IMR-90 (cell line): Measurements from ENCODE around the gene PIK3R4. TPM values are rescaled to one million over a fixed set of nuclear protein-coding genes. Genes with fewer than 3 reads are reported as not detected.

Source experiments
- ATAC-seq: fragments of 200-7000 bp; cut with Tn5 transposase; 2 replicates; pipeline ENCODE4 v1.9.1; 2020; ENCODE audit warnings: low read depth, mild to moderate bottlenecking, moderate library complexity
- BruUV-seq: library from RNA; stranded (reverse); fragments of 400-500 nt; replicated peaks from 2 replicates; lab custom pipeline; 2021; lab: Mats Ljungman, UMichigan
- CTCF ChIA-PET: fragments of 300-600 bp; formaldehyde crosslinking; extraction: SDS; loops from one replicate; lab custom pipeline; 2021; ENCODE audit warnings: antibody characterized with exemption; lab: Yijun Ruan, JAX
- POLR2A ChIA-PET: fragments of 300-600 bp; sonication (Branson Sonifier 250); formaldehyde crosslinking; loops from one replicate; lab custom pipeline; 2022; ENCODE audit warnings: antibody characterized with exemption; ENCODE audit not compliant: unreplicated experiment; lab: Charles Lee
- DNase-seq: peaks from one replicate; pipeline ENCODE4 v3.0.0; 2013
- H2AFZ ChIP-seq: replicated peaks from 2 replicates; pipeline ENCODE3; 2013; ENCODE audit warnings: low read length, mild to moderate bottlenecking; ENCODE audit not compliant: poor library complexity
- H2AK5ac ChIP-seq: 2 replicates; pipeline ENCODE4 v1.6.1; 2013; ENCODE audit warnings: low read depth, low read length, inconsistent platforms
- H2AK9ac ChIP-seq: replicated peaks from 2 replicates; pipeline ENCODE3; 2013; ENCODE audit warnings: mild to moderate bottlenecking, low read depth, low read length, moderate library complexity; ENCODE audit not compliant: poor library complexity
- H2BK120ac ChIP-seq: 2 replicates; pipeline ENCODE4 v1.6.1; 2013; ENCODE audit warnings: low read depth, low read length, inconsistent platforms
- H2BK15ac ChIP-seq: 3 replicates; pipeline ENCODE4 v1.6.1; 2013; ENCODE audit warnings: low read depth, low read length, inconsistent platforms
- H2BK20ac ChIP-seq: 2 replicates; pipeline ENCODE4 v1.6.1; 2013; ENCODE audit warnings: low read depth, mild to moderate bottlenecking, inconsistent platforms, low read length, moderate library complexity
- H2BK5ac ChIP-seq: 2 replicates; pipeline ENCODE4 v1.6.1; 2013; ENCODE audit warnings: mild to moderate bottlenecking, low read depth, low read length, inconsistent platforms; ENCODE audit not compliant: poor library complexity, severe bottlenecking
- H3K14ac ChIP-seq: replicated peaks from 2 replicates; pipeline ENCODE4 v1.6.1; 2013; ENCODE audit warnings: low read depth, low read length, inconsistent platforms
- H3K18ac ChIP-seq: 2 replicates; pipeline ENCODE4 v1.6.1; 2013; ENCODE audit warnings: low read depth, low read length, control low read depth
- H3K23ac ChIP-seq: 2 replicates; pipeline ENCODE4 v1.6.1; 2013; ENCODE audit warnings: low read depth, low read length, inconsistent platforms
- H3K27ac ChIP-seq: 2 replicates; pipeline ENCODE4 v1.5.1; 2013; ENCODE audit warnings: mild to moderate bottlenecking, control low read depth, low read length; ENCODE audit not compliant: insufficient read depth
- H3K27me3 ChIP-seq: 2 replicates; pipeline ENCODE4 v1.6.1; 2013; ENCODE audit warnings: low read length; ENCODE audit not compliant: control insufficient read depth, insufficient read depth
- H3K36me3 ChIP-seq: 2 replicates; pipeline ENCODE4 v1.6.1; 2013; ENCODE audit warnings: low read length, mixed read lengths; ENCODE audit not compliant: control insufficient read depth, insufficient read depth
- H3K4ac ChIP-seq: 2 replicates; pipeline ENCODE4 v1.6.1; 2013; ENCODE audit warnings: low read depth, low read length, inconsistent platforms
- H3K4me1 ChIP-seq: 2 replicates; pipeline ENCODE4 v1.6.1; 2013; ENCODE audit warnings: low read length, mixed read lengths; ENCODE audit not compliant: control insufficient read depth, insufficient read depth
- H3K4me2 ChIP-seq: 2 replicates; pipeline ENCODE4 v1.6.1; 2013; ENCODE audit warnings: low read depth, mild to moderate bottlenecking, control low read depth, low read length, moderate library complexity
- H3K4me3 ChIP-seq: 2 replicates; pipeline ENCODE4 v1.5.1; 2013; ENCODE audit warnings: low read depth, mild to moderate bottlenecking, control low read depth, low read length, moderate library complexity; ENCODE audit not compliant: insufficient read depth
- H3K56ac ChIP-seq: 2 replicates; pipeline ENCODE4 v1.6.1; 2013; ENCODE audit warnings: low read length, inconsistent platforms; ENCODE audit not compliant: insufficient read depth; ENCODE audit errors: extremely low read depth
- H3K79me1 ChIP-seq, 2 experiments: 2 replicates each; pipeline ENCODE4 v1.6.1; 2013; ENCODE audit warnings: low read length in 2 of 2, inconsistent platforms in 1 of 2, low read depth in 1 of 2
- H3K9ac ChIP-seq: 2 replicates; pipeline ENCODE4 v1.6.1; 2013; ENCODE audit warnings: low read depth, low read length, control low read depth
- H3K9me1 ChIP-seq: 2 replicates; pipeline ENCODE4 v1.6.1; 2013; ENCODE audit warnings: low read length, inconsistent platforms; ENCODE audit not compliant: insufficient read depth
- H3K9me3 ChIP-seq: 2 replicates; pipeline ENCODE4 v1.6.1; 2013; ENCODE audit warnings: low read length; ENCODE audit not compliant: control insufficient read depth, insufficient read depth
- H4K20me1 ChIP-seq: 2 replicates; pipeline ENCODE4 v1.6.1; 2013; ENCODE audit warnings: low read length, inconsistent platforms; ENCODE audit not compliant: insufficient read depth
- H4K5ac ChIP-seq: 2 replicates; pipeline ENCODE4 v1.6.1; 2013; ENCODE audit warnings: mild to moderate bottlenecking, low read depth, low read length, control low read depth
- H4K8ac ChIP-seq, 2 experiments: 2 replicates each; pipeline ENCODE4 v1.6.1; 2013; ENCODE audit warnings: low read depth in 2 of 2, low read length in 2 of 2, control low read depth in 1 of 2, inconsistent platforms in 1 of 2
- H4K91ac ChIP-seq: 2 replicates; pipeline ENCODE4 v1.6.1; 2013; ENCODE audit warnings: low read depth, low read length, inconsistent platforms; ENCODE audit not compliant: insufficient read depth
- CEBPB ChIP-seq: IDR thresholded peaks from 2 replicates; pipeline ENCODE4 v1.6.1; 2012; ENCODE audit warnings: low read depth, low read length, improper control_type of control experiment
- FOS ChIP-seq: fragments of 150-350 bp; IDR thresholded peaks from 2 replicates; pipeline ENCODE4 v1.6.1; 2016; ENCODE audit warnings: low read depth, low read length
- MAZ ChIP-seq: IDR thresholded peaks from 2 replicates; pipeline ENCODE4 v1.6.1; 2012; ENCODE audit warnings: low read depth, mild to moderate bottlenecking, low read length, improper control_type of control experiment, moderate library complexity, borderline replicate concordance
- MXI1 ChIP-seq: IDR thresholded peaks from 2 replicates; pipeline ENCODE4 v1.6.1; 2012; ENCODE audit warnings: low read depth, mild to moderate bottlenecking, low read length, moderate library complexity, borderline replicate concordance
- POLR2A ChIP-seq: IDR thresholded peaks from 2 replicates; pipeline ENCODE4 v1.6.1; 2012; ENCODE audit warnings: mild to moderate bottlenecking, low read depth, low read length
- RAD21 ChIP-seq: IDR thresholded peaks from 2 replicates; pipeline ENCODE4 v1.6.1; 2012; ENCODE audit warnings: low read length, improper control_type of control experiment
- RFX5 ChIP-seq: IDR thresholded peaks from 2 replicates; pipeline ENCODE4 v1.8.0; 2012; ENCODE audit warnings: low read depth, mild to moderate bottlenecking, low read length, moderate library complexity
- WGBS, 2 experiments: methylation state at CpG; one replicate each; pipeline versions ENCODE4 v1.1.5 to v1.1.7; 2013; ENCODE audit warnings: missing lambda C conversion rate in 2 of 2; ENCODE audit not compliant: insufficient read length in 1 of 2; ENCODE audit errors: extremely low coverage in 2 of 2; 5-methylcytosine and 5-hydroxymethylcytosine counted together
- dilution Hi-C: fragments of 300-500 bp; cut with HindIII; formaldehyde crosslinking; loops from one replicate; pipeline ENCODE4 v1.14.3; 2018; ENCODE audit warnings: low sequenced_read_pairs; ENCODE audit not compliant: unreplicated experiment
- in situ Hi-C: fragments of 300-500 bp; cut with MboI; formaldehyde crosslinking; loops from 3 replicates; pipeline ENCODE4 v1.14.3; 2019; ENCODE audit warnings: low sequenced_read_pairs, inconsistent platforms, mixed read lengths
- intact Hi-C: fragments of 100-400 bp; cut with micrococcal nuclease; formaldehyde crosslinking; loops from 2 replicates; pipeline ENCODE4 v1.10.0; 2022
- polyA plus RNA-seq, 3 experiments: library from polyadenylated mRNA; depleted of rRNA; stranded (reverse); fragments of >200 nt; gene quantifications; 2 replicates each; pipeline ENCODE4 v1.2.3, GENCODE V29; 2012; ENCODE audit warnings: low replicate concordance in 1 of 3
- total RNA-seq: library from RNA; depleted of rRNA; stranded (reverse); fragments of >200 nt; gene quantifications from 2 replicates; pipeline ENCODE4 v1.2.3, GENCODE V29; 2012

The PIK3R4 gene
- total and polyA plus RNA-seq, 2 of the 4 experiments (the other 2 are of a cell fraction): 19.7 to 27.2 TPM

GRCh38 chr3:130758624-130759369 is 12.2 kb upstream of the PIK3R4 start:
- Histone ChIP-seq H3K79me1 (no peaks in the 10 kb centered on the region), H4K8ac (no peak overlapping the region), H4K91ac (no peak overlapping the region), H2BK5ac (no peak overlapping the region), H3K14ac (no peak overlapping the region), H2BK20ac (no peak overlapping the region), H2AFZ (no peak overlapping the region), H2AK5ac (no peak overlapping the region), H3K36me3 (no peaks in the 10 kb centered on the region), H3K9me3 (no peaks in the 10 kb centered on the region), H2BK120ac (no peak overlapping the region), H3K4me2 (no peak overlapping the region), H3K27ac (no peak overlapping the region), H3K27me3 (peaks cover 2% of the 10 kb centered on the region; the same call in 1 of the 2 replicates), H3K9me1 (no peaks in the 10 kb centered on the region), H3K4me1 (no peaks in the 10 kb centered on the region), H2BK15ac (no peak overlapping the region), H4K5ac (no peak overlapping the region), H3K4me3 (no peak overlapping the region), H2AK9ac (no peak overlapping the region), H3K18ac (no peak overlapping the region), H3K4ac (no peak overlapping the region), H3K56ac (no peak overlapping the region), H4K20me1 (no peaks in the 10 kb centered on the region; the same call in 1 of the 2 replicates), H3K9ac (no peak overlapping the region), H3K23ac (no peak overlapping the region)
- TF ChIP-seq CEBPB: no peak
- TF ChIP-seq FOS: no peak
- no peak for TF ChIP-seq RFX5
- no peak for TF ChIP-seq MAZ
- no peak for TF ChIP-seq RAD21
- no peak for TF ChIP-seq POLR2A
- no peak for TF ChIP-seq MXI1
- intact Hi-C loops (loop anchor here (1.0 to 5.0 kb wide), 3 partner anchors 135 to 1269 kb away; no protein-coding TSS in a partner anchor), dilution Hi-C loops (no loop called here), in situ Hi-C loops (no loop called here)
- POLR2A ChIA-PET: no interaction called here
- no peak for ATAC-seq
- no TSS peak for BruUV-seq
- whole genome bisulfite sequencing, 2 experiments: no CpG with 5 or more reads among the region's 7 CpGs
- CTCF ChIA-PET: interaction anchor here (0.7 to 1.4 kb wide), 3 partner anchors 11 to 157 kb away, joined by 3 to 4 read pairs (median 3); no protein-coding TSS in a partner anchor
- no peak for DNase-seq
